HCT116 (cell line): ENCODE results near the gene TRAPPC12. TPM values are rescaled to one million over a fixed set of nuclear protein-coding genes. Genes with fewer than 3 reads are reported as not detected.

Experiments used
- ATAC-seq: fragments of 200-7000 bp; cut with Tn5 transposase; 2 replicates; pipeline ENCODE4 v1.9.1; 2020; ENCODE audit warnings: mild to moderate bottlenecking, moderate library complexity
- BruUV-seq: library from RNA; stranded (reverse); fragments of 400-500 nt; replicated peaks from 2 replicates; lab custom pipeline; 2021; lab: Mats Ljungman, UMichigan
- CTCF ChIA-PET: fragments of 300-600 bp; sonication (Branson Sonifier 250); formaldehyde crosslinking; loops from one replicate; lab custom pipeline; 2021; ENCODE audit warnings: antibody characterized with exemption; lab: Charles Lee
- POLR2A ChIA-PET: fragments of 300-600, 350-600 bp; sonication (Branson Sonifier 250); formaldehyde crosslinking; loops from one replicate; lab custom pipeline; 2021; ENCODE audit warnings: antibody characterized with exemption; lab: Charles Lee
- RAD21 ChIA-PET, 2 experiments: fragments of 300-600 bp; sonication (Branson Sonifier 250); formaldehyde crosslinking; loops; one replicate each; lab custom pipeline; 2023; ENCODE audit warnings: low total read pairs in 2 of 2; ENCODE audit not compliant: uncharacterized antibody in 2 of 2, unreplicated experiment in 2 of 2, low non-redundant PET in 1 of 2; lab: Charles Lee
- DNase-seq: peaks from one replicate; pipeline ENCODE4 v3.0.0-alpha.2; 2010; ENCODE audit warnings: low read depth, low spot score
- H2AFZ ChIP-seq: fragments of 200-600 bp; shearing (Covaris generic), sonication (generic); 2 replicates; pipeline ENCODE4 v1.6.1; 2017; ENCODE audit warnings: low read depth, mixed run types, mixed read lengths, antibody characterized with exemption, low read length; ENCODE audit not compliant: poor library complexity, severe bottlenecking
- H3K27ac ChIP-seq: 2 replicates; pipeline ENCODE4 v1.5.1; 2012; ENCODE audit warnings: low read depth, low read length
- H3K27me3 ChIP-seq: fragments of 200-600 bp; sonication (generic); 2 replicates; pipeline ENCODE4 v1.6.1; 2016; ENCODE audit warnings: mixed run types, low read length, mixed read lengths; ENCODE audit not compliant: insufficient read depth
- H3K36me3 ChIP-seq, 2 experiments: fragments of 200-500 bp in 1 of 2; fragments of 200-600 bp in 1 of 2; sonication (Bioruptor generic) in 1 of 2; sonication (generic) in 1 of 2; 2 replicates each; pipeline versions ENCODE4 v1.5.1 to v1.6.1; 2014 to 2016; ENCODE audit warnings: low read length in 2 of 2, inconsistent platforms in 1 of 2, mixed read lengths in 1 of 2, mixed run types in 1 of 2; ENCODE audit not compliant: insufficient read depth in 2 of 2, control insufficient read depth in 1 of 2
- H3K4me1 ChIP-seq, 2 experiments: fragments of 200-600 bp in 1 of 2; sonication (generic) in 1 of 2; 2 replicates each; pipeline versions ENCODE4 v1.5.1 to v1.6.1; 2012 to 2017; ENCODE audit warnings: low read length in 2 of 2, inconsistent platforms in 1 of 2, mild to moderate bottlenecking in 1 of 2, mixed read lengths in 1 of 2, mixed run types in 1 of 2, moderate library complexity in 1 of 2; ENCODE audit not compliant: insufficient read depth in 2 of 2, control insufficient read depth in 1 of 2
- H3K4me2 ChIP-seq: fragments of 200-600 bp; sonication (generic); 2 replicates; pipeline ENCODE4 v1.6.1; 2017; ENCODE audit warnings: mixed run types, low read length, mixed read lengths
- H3K4me3 ChIP-seq, 2 experiments: fragments of 200-600 bp in 1 of 2; sonication (generic) in 1 of 2; replicated peaks in 1 of 2; 2 replicates each; pipeline ENCODE4 v1.5.1; 2011 to 2016; ENCODE audit warnings: low read length in 2 of 2, control low read depth in 1 of 2, low read depth in 1 of 2, mild to moderate bottlenecking in 1 of 2, mixed read lengths in 1 of 2, mixed run types in 1 of 2
- H3K79me2 ChIP-seq: fragments of 200-600 bp; sonication (generic); 2 replicates; pipeline ENCODE4 v1.6.1; 2017; ENCODE audit warnings: mild to moderate bottlenecking, mixed run types, low read length, moderate library complexity, mixed read lengths; ENCODE audit not compliant: insufficient read depth
- H3K9ac ChIP-seq: fragments of 200-600 bp; sonication (generic); 2 replicates; pipeline ENCODE4 v1.6.1; 2016; ENCODE audit warnings: low read length, mixed read lengths
- H3K9me2 ChIP-seq: fragments of 200-600 bp; sonication (generic), shearing (Covaris generic); 2 replicates; pipeline ENCODE4 v1.6.1; 2017; ENCODE audit warnings: mixed run types, mild to moderate bottlenecking, moderate library complexity; ENCODE audit not compliant: insufficient read depth
- H3K9me3 ChIP-seq, 2 experiments: fragments of 200-500 bp in 1 of 2; fragments of 200-600 bp in 1 of 2; sonication (Bioruptor generic) in 1 of 2; sonication (generic) in 1 of 2; 2 replicates each; pipeline ENCODE4 v1.6.1; 2014 to 2017; ENCODE audit warnings: low read length in 2 of 2, mixed read lengths in 2 of 2, inconsistent platforms in 1 of 2, low read depth in 1 of 2, mild to moderate bottlenecking in 1 of 2, mixed run types in 1 of 2, moderate library complexity in 1 of 2; ENCODE audit not compliant: control insufficient read depth in 1 of 2, insufficient read depth in 1 of 2
- H4K20me1 ChIP-seq: fragments of 200-600 bp; sonication (generic), shearing (Covaris generic); 2 replicates; pipeline ENCODE4 v1.6.1; 2017; ENCODE audit warnings: mixed run types, mild to moderate bottlenecking, moderate library complexity; ENCODE audit not compliant: insufficient read depth
- CEBPB ChIP-seq: IDR thresholded peaks from 2 replicates; pipeline ENCODE4 v1.6.1; 2012; ENCODE audit warnings: low read depth
- CTCF ChIP-seq, 3 experiments: fragments of 200-600 bp in 1 of 3; sonication (generic) in 1 of 3; IDR thresholded peaks in 2 of 3; conservative IDR thresholded peaks in 1 of 3; 2 replicates each; pipeline ENCODE4 v1.5.1; 2012 to 2017; ENCODE audit warnings: low read depth in 2 of 3, low read length in 2 of 3, antibody characterized with exemption in 1 of 3, borderline replicate concordance in 1 of 3, control low read depth in 1 of 3, mild to moderate bottlenecking in 1 of 3, mixed read lengths in 1 of 3, mixed run types in 1 of 3, moderate library complexity in 1 of 3; ENCODE audit not compliant: insufficient read depth in 1 of 3
- EGR1 ChIP-seq: IDR thresholded peaks from 2 replicates; pipeline ENCODE4 v1.6.1; 2012; ENCODE audit warnings: low read depth
- ELF1 ChIP-seq: IDR thresholded peaks from 2 replicates; pipeline ENCODE4 v1.6.1; 2012; ENCODE audit warnings: low read depth, borderline replicate concordance
- JUND ChIP-seq: IDR thresholded peaks from 2 replicates; pipeline ENCODE4 v1.6.1; 2012
- MAX ChIP-seq: IDR thresholded peaks from 2 replicates; pipeline ENCODE4 v1.6.1; 2012
- POLR2A ChIP-seq: IDR thresholded peaks from 2 replicates; pipeline ENCODE4 v1.7.0; 2011; ENCODE audit warnings: borderline replicate concordance; ENCODE audit not compliant: insufficient read depth, insufficient read length; ENCODE audit errors: extremely low read depth
- POLR2AphosphoS5 ChIP-seq: IDR thresholded peaks from 2 replicates; pipeline ENCODE4 v1.6.1; 2011; ENCODE audit warnings: mild to moderate bottlenecking, low read depth, low read length, moderate library complexity
- RAD21 ChIP-seq: IDR thresholded peaks from 2 replicates; pipeline ENCODE4 v1.6.1; 2012; ENCODE audit warnings: low read depth, mild to moderate bottlenecking
- REST ChIP-seq: IDR thresholded peaks from 2 replicates; pipeline ENCODE4 v1.6.1; 2012; ENCODE audit warnings: low read depth
- SP1 ChIP-seq: IDR thresholded peaks from 2 replicates; pipeline ENCODE4 v1.6.1; 2012; ENCODE audit warnings: low read depth
- SRF ChIP-seq: IDR thresholded peaks from 2 replicates; pipeline ENCODE4 v1.6.1; 2012; ENCODE audit warnings: low read depth
- YY1 ChIP-seq: IDR thresholded peaks from 2 replicates; pipeline ENCODE4 v1.6.1; 2011; ENCODE audit warnings: low read length, low read depth, moderate library complexity, mild to moderate bottlenecking; ENCODE audit not compliant: insufficient replicate concordance; ENCODE audit errors: extremely low read depth
- ZFX ChIP-seq: fragments of 450-650 bp; IDR thresholded peaks from 2 replicates; pipeline ENCODE4 v1.6.1; 2017
- intact Hi-C: fragments of 100-400 bp; cut with micrococcal nuclease; formaldehyde crosslinking; loops from 2 replicates; pipeline ENCODE4 v1.10.0; 2022
- total RNA-seq: library from RNA; stranded (reverse); gene quantifications from one replicate; pipeline ENCODE4 v1.2.1, GENCODE V29; 2021; ENCODE audit not compliant: unreplicated experiment

Gene TRAPPC12
- total RNA-seq, 1 experiment from 2014 or later, result 47.4 TPM

- TF ChIP-seq REST (no peak), JUND (no peak), POLR2A (no peak), MAX (no peak), SP1 (no peak), CTCF (IDR thresholded peaks at IDR 0.05 in 2 of 3, conservative IDR thresholded peaks at IDR 0.05 in 1 of 3; ENCODE audit: borderline replicate concordance in 1 of 3, insufficient read depth in 1 of 3, low read depth in 2 of 3, low read length in 2 of 3) (no peak), ZFX (no peak)
- TF ChIP-seq, all 23 proteins: peak for 0
These were observed 39.4 kb downstream of the TRAPPC12 start (continued) for GRCh38 chr2:3418766-3419404.

GRCh38 chr2:3420076-3420768 is 40.7 kb downstream of the TRAPPC12 start:
- no TSS peak for BruUV-seq
- intact Hi-C loops, result no loop called here
- POLR2A ChIA-PET, result no interaction called here
- TF ChIP-seq SRF (no peak), ELF1 (no peak), CEBPB (no peak), YY1 (no peak), SP1 (no peak), RAD21 (no peak), JUND (no peak), EGR1 (no peak), REST (no peak), POLR2AphosphoS5 (no peak), MAX (no peak)

More at GRCh38 chr2:3420076-3420768, 40.7 kb downstream of the TRAPPC12 start:
- Histone ChIP-seq H3K79me2 (no peaks in the 10 kb centered on the region), H3K9ac (no peak overlapping the region), H3K4me2 (no peak overlapping the region), H4K20me1 (peaks cover 6% of the 10 kb centered on the region; the same call in 1 of the 2 replicates), H3K4me1 (no peaks in the 10 kb centered on the region), H3K4me3 (no peak overlapping the region), H3K27ac (no peak overlapping the region), H3K9me3 (no peaks in the 10 kb centered on the region), H2AFZ (no peak overlapping the region), H3K9me2 (no peaks in the 10 kb centered on the region), H3K27me3 (no peaks in the 10 kb centered on the region), H3K36me3 (peaks cover 0 to 8% of the 10 kb centered on the region in 2 experiments; a peak in 3 of 4 replicates)
- no peak for DNase-seq
- ChIA-PET CTCF (no interaction called here), RAD21 (no interaction called here)
- no peak for ATAC-seq
